Measurements from ENCODE around the gene GBP6.

- TF ChIP-seq EZH2 (IDR thresholded peaks at IDR 0.05; ENCODE audit: low read depth) (no peak), CTCF (conservative IDR thresholded peaks at IDR 0.05) (no peak)
These were observed 26.0 kb upstream of the GBP6 start for GRCh38 chr1:89337903-89338302.
